Esophagus muscularis mucosa (tissue), 3 donors: Measurements from ENCODE around the gene PRSS38.

Experiments used
- CTCF ChIP-seq, 3 experiments: fragments of 200-600 bp in 2 of 3; fragments of 450-650 bp in 1 of 3; sonication (generic) in 2 of 3; IDR thresholded peaks; one replicate each; pipeline ENCODE4 v1.5.1; 2017 to 2019; ENCODE audit warnings: antibody characterized with exemption in 3 of 3, mild to moderate bottlenecking in 2 of 3, moderate library complexity in 1 of 3
- POLR2AphosphoS5 ChIP-seq, 2 donors: sonication (generic); formaldehyde crosslinking; IDR thresholded peaks; one replicate each; pipeline ENCODE4 v1.6.1; 2017; ENCODE audit warnings: antibody characterized with exemption in 2 of 2

GRCh38 chr1:227798078-227798802 is 17.2 kb upstream of the PRSS38 start:
- TF ChIP-seq CTCF (IDR thresholded peaks at IDR 0.05), result no peak
- TF ChIP-seq POLR2AphosphoS5 (IDR thresholded peaks at IDR 0.05), result no peak
